Caco-2 (cell line): ENCODE data around the gene COG6. TPM values are rescaled to one million over a fixed set of nuclear protein-coding genes. Genes with fewer than 3 reads are reported as not detected.

Source experiments
- BruUV-seq: library from RNA; stranded (reverse); fragments of 400-500 nt; replicated peaks from 2 replicates; lab custom pipeline; 2021; lab: Mats Ljungman, UMichigan
- CTCF ChIA-PET: fragments of 300-600 bp; sonication (Branson Sonifier 250); formaldehyde crosslinking; loops from one replicate; lab custom pipeline; 2022; ENCODE audit warnings: antibody characterized with exemption; lab: Charles Lee
- POLR2A ChIA-PET: fragments of 300-600 bp; sonication (Branson Sonifier 250); formaldehyde crosslinking; loops from one replicate; lab custom pipeline; 2022; ENCODE audit warnings: antibody characterized with exemption; lab: Charles Lee
- DNase-seq, 2 experiments: peaks; one replicate each; pipeline versions ENCODE4 v3.0.0 to v3.0.0-alpha.2; 2020 to 2022
- H3K27me3 ChIP-seq: replicated peaks from 2 replicates; pipeline ENCODE4 v1.6.0; 2011; ENCODE audit warnings: low read length; ENCODE audit not compliant: control insufficient read depth, insufficient read depth
- H3K36me3 ChIP-seq: 2 replicates; pipeline ENCODE4 v1.5.1; 2011; ENCODE audit warnings: low read length; ENCODE audit not compliant: control insufficient read depth, insufficient read depth
- H3K4me1 ChIP-seq: fragments of 250-450 bp; sonication (Bioruptor Pico); 2 replicates; pipeline ENCODE4 v1.5.1; 2020; ENCODE audit warnings: mild to moderate bottlenecking
- H3K4me3 ChIP-seq: 2 replicates; pipeline ENCODE4 v1.5.1; 2011; ENCODE audit warnings: low read depth, mild to moderate bottlenecking, control low read depth, low read length
- H3K9me3 ChIP-seq: fragments of 250-450 bp; sonication (Bioruptor Pico); 2 replicates; pipeline ENCODE4 v1.5.1; 2020; ENCODE audit warnings: mild to moderate bottlenecking, moderate library complexity
- H3K27ac Mint-ChIP-seq: one replicate; pipeline ENCODE4 v1.8.0; 2022; ENCODE audit warnings: mixed read lengths; ENCODE audit not compliant: unreplicated experiment
- H3K27me3 Mint-ChIP-seq: one replicate; pipeline ENCODE4 v1.8.0; 2022; ENCODE audit warnings: mixed read lengths; ENCODE audit not compliant: insufficient read depth, unreplicated experiment
- H3K36me3 Mint-ChIP-seq: one replicate; pipeline ENCODE4 v1.8.0; 2022; ENCODE audit warnings: mild to moderate bottlenecking, mixed read lengths; ENCODE audit not compliant: insufficient read depth, unreplicated experiment
- H3K4me1 Mint-ChIP-seq: one replicate; pipeline ENCODE4 v1.8.0; 2022; ENCODE audit warnings: low read depth, mixed read lengths; ENCODE audit not compliant: unreplicated experiment
- H3K4me3 Mint-ChIP-seq: one replicate; pipeline ENCODE4 v1.8.0; 2022; ENCODE audit warnings: mild to moderate bottlenecking, moderate library complexity, mixed read lengths; ENCODE audit not compliant: unreplicated experiment
- H3K9me3 Mint-ChIP-seq: one replicate; pipeline ENCODE4 v1.8.0; 2022; ENCODE audit warnings: mixed read lengths; ENCODE audit not compliant: unreplicated experiment
- CTCF ChIP-seq, 2 experiments: fragments of 200-600 bp in 1 of 2; IDR thresholded peaks; 1 replicate in 1 of 2; 2 replicates in 1 of 2; pipeline versions ENCODE4 v1.5.1 to v1.8.0; 2011 to 2022; ENCODE audit warnings: antibody characterized with exemption in 1 of 2, control low read depth in 1 of 2, inconsistent platforms in 1 of 2, low read depth in 1 of 2, low read length in 1 of 2, mild to moderate bottlenecking in 1 of 2, moderate library complexity in 1 of 2; ENCODE audit not compliant: insufficient read depth in 1 of 2, severe bottlenecking in 1 of 2, unreplicated experiment in 1 of 2
- intact Hi-C: fragments of 100-400 bp; cut with micrococcal nuclease; formaldehyde crosslinking; loops from one replicate; pipeline ENCODE4 v1.10.0; 2022; ENCODE audit not compliant: unreplicated experiment
- total RNA-seq: library from RNA; stranded (reverse); gene quantifications from 2 replicates; pipeline ENCODE4 v1.2.3, GENCODE V29; 2022

The COG6 gene
- total RNA-seq, 1 experiment from 2014 or later: 63.6 TPM

- Histone ChIP-seq H3K27me3 (no peaks in the 10 kb centered on the region), H3K9me3 (peaks cover 11% of the 10 kb centered on the region), H3K36me3 (no peaks in the 10 kb centered on the region), H3K4me3 (no peak overlapping the region), H3K4me1 (no peaks in the 10 kb centered on the region)
- H3K9me3 Mint-ChIP-seq: peaks cover 20% of the 10 kb centered on the region
- no peak for DNase-seq
- TF ChIP-seq CTCF (IDR thresholded peaks at IDR 0.05; ENCODE audit: insufficient read depth in 1 of 2, low read depth in 1 of 2, low read length in 1 of 2, severe bottlenecking in 1 of 2, unreplicated experiment in 1 of 2): no peak
- no peaks in the 10 kb centered on the region for H3K4me1 Mint-ChIP-seq
- no peak overlapping the region for H3K4me3 Mint-ChIP-seq
- no peak overlapping the region for H3K27ac Mint-ChIP-seq
- peaks cover 25% of the 10 kb centered on the region for H3K27me3 Mint-ChIP-seq
- ChIA-PET CTCF (no interaction called here), POLR2A (no interaction called here)
- intact Hi-C loops: no loop called here
- BruUV-seq: no TSS peak
- no peaks in the 10 kb centered on the region for H3K36me3 Mint-ChIP-seq
Observed at GRCh38 chr13:39635564-39635963, 19.9 kb upstream of the COG6 start.

GRCh38 chr13:39637890-39638289 is 17.6 kb upstream of the COG6 start:
- Histone ChIP-seq H3K36me3 (no peaks in the 10 kb centered on the region), H3K9me3 (peaks cover 3% of the 10 kb centered on the region), H3K4me1 (no peaks in the 10 kb centered on the region), H3K27me3 (no peaks in the 10 kb centered on the region), H3K4me3 (no peak overlapping the region)
- H3K36me3 Mint-ChIP-seq: no peaks in the 10 kb centered on the region
- H3K27me3 Mint-ChIP-seq: peaks cover 21% of the 10 kb centered on the region
- intact Hi-C loops: no loop called here
- no peak overlapping the region for H3K27ac Mint-ChIP-seq
- POLR2A ChIA-PET: no interaction called here
- peaks cover 9% of the 10 kb centered on the region for H3K9me3 Mint-ChIP-seq
- no peaks in the 10 kb centered on the region for H3K4me1 Mint-ChIP-seq
- CTCF ChIA-PET: no interaction called here
- H3K4me3 Mint-ChIP-seq: no peak overlapping the region
- TF ChIP-seq CTCF (IDR thresholded peaks at IDR 0.05; ENCODE audit: insufficient read depth in 1 of 2, low read depth in 1 of 2, low read length in 1 of 2, severe bottlenecking in 1 of 2, unreplicated experiment in 1 of 2): no peak
- DNase-seq: no peak
- no TSS peak for BruUV-seq

- DNase-seq: no peak
- Histone ChIP-seq H3K4me3 (no peak overlapping the region), H3K36me3 (no peaks in the 10 kb centered on the region), H3K27me3 (no peaks in the 10 kb centered on the region), H3K4me1 (no peaks in the 10 kb centered on the region), H3K9me3 (peaks cover 3% of the 10 kb centered on the region)
- Mint-ChIP-seq H3K27ac (no peak overlapping the region), H3K4me3 (no peak overlapping the region), H3K27me3 (peaks cover 10% of the 10 kb centered on the region), H3K9me3 (no peaks in the 10 kb centered on the region), H3K36me3 (no peaks in the 10 kb centered on the region), H3K4me1 (no peaks in the 10 kb centered on the region)
- CTCF ChIA-PET: no interaction called here
- BruUV-seq: no TSS peak
- intact Hi-C loops: no loop called here
- no peak for TF ChIP-seq CTCF (IDR thresholded peaks at IDR 0.05; ENCODE audit: insufficient read depth in 1 of 2, low read depth in 1 of 2, low read length in 1 of 2, severe bottlenecking in 1 of 2, unreplicated experiment in 1 of 2)
- POLR2A ChIA-PET: no interaction called here
Observed at GRCh38 chr13:39641645-39642044, 13.8 kb upstream of the COG6 start.
